Measurements from ENCODE around the gene CWC25. TPM values are rescaled to one million over a fixed set of nuclear protein-coding genes. Genes with fewer than 3 reads are reported as not detected.
A peak's percentile ranks its signal among the peaks of the same experiment; 100 is the strongest.

Gene CWC25
- total and polyA plus RNA-seq, 2 of the 13 experiments (the other 11 are each of a cell fraction or from before 2014, with no cell fraction given), result 15.6 to 22.7 TPM

GRCh38 chr17:38867179-38867967 lies 42.3 kb upstream of the CWC25 start (continued):
- TF ChIP-seq CBX2 (IDR thresholded peaks at IDR 0.05; ENCODE audit: low read depth, low read length), result no peak
- no peak for TF ChIP-seq CBX2 (CRISPR knock-in tag; IDR thresholded peaks at IDR 0.05; ENCODE audit: low read depth)
- no peak for TF ChIP-seq PCBP1 (IDR thresholded peaks at IDR 0.05; ENCODE audit: borderline replicate concordance, low read depth, low read length)
- no peak for TF ChIP-seq RERE (CRISPR knock-in tag; IDR thresholded peaks at IDR 0.05; ENCODE audit: low read depth)
- TF ChIP-seq MAZ (IDR thresholded peaks at IDR 0.05; ENCODE audit: borderline replicate concordance, low read depth, low read length), result peak; percentile 14; the same call in 1 of the 2 replicates
- TF ChIP-seq MAZ (CRISPR knock-in tag; IDR thresholded peaks at IDR 0.05; ENCODE audit: low read depth), result no peak
- TF ChIP-seq ZNF580 (CRISPR knock-in tag; IDR thresholded peaks at IDR 0.05; ENCODE audit: borderline replicate concordance, low read depth), result no peak; the same call in 1 of the 2 replicates
- peak; percentile 89 for TF ChIP-seq ZNF740 (CRISPR knock-in tag; IDR thresholded peaks at IDR 0.05)
- TF ChIP-seq ZSCAN22 (CRISPR knock-in tag; IDR thresholded peaks at IDR 0.05), result no peak
- no peak for TF ChIP-seq ZSCAN25 (CRISPR knock-in tag; IDR thresholded peaks at IDR 0.05)
- no peak; the same call in 1 of the 2 replicates for TF ChIP-seq ZNF205 (CRISPR knock-in tag; IDR thresholded peaks at IDR 0.05)
- no peak for TF ChIP-seq ZNF572 (CRISPR knock-in tag; IDR thresholded peaks at IDR 0.05)
- TF ChIP-seq SNAPC4 (CRISPR knock-in tag; IDR thresholded peaks at IDR 0.05), result no peak

All from HepG2 (cell line).